Measurements from ENCODE around the gene GCN1.

- no peak for TF ChIP-seq CTCF (IDR thresholded peaks at IDR 0.05)
- no peak for TF ChIP-seq EP300 (IDR thresholded peaks at IDR 0.05)
Observed at GRCh38 chr12:120099738-120100137, 94.8 kb downstream of the GCN1 start.
